ENCODE measurements around the gene FOXE3.

- TF ChIP-seq GATA2 (IDR thresholded peaks at IDR 0.05; ENCODE audit: low read depth, low read length) (no peak), GATA3 (IDR thresholded peaks at IDR 0.05; ENCODE audit: low read depth, low read length) (no peak)
Observed at GRCh38 chr1:47406966-47407365, 9.1 kb upstream of the FOXE3 start.

All from SH-SY5Y (cell line).